GM18520 (cell line): ENCODE measurements around the gene NLRP6.
"Not testable (repeated sequence)": the region's sequence is repeated elsewhere in the genome, so short reads cannot be mapped to it uniquely, and the experiment has no call there.

Experiments
- ATAC-seq: cut with Tn5 transposase; IDR thresholded peaks from one replicate; pipeline ENCODE4 v1.9.1; 2021; ENCODE audit not compliant: unreplicated experiment

The NLRP6 gene

DNA sequence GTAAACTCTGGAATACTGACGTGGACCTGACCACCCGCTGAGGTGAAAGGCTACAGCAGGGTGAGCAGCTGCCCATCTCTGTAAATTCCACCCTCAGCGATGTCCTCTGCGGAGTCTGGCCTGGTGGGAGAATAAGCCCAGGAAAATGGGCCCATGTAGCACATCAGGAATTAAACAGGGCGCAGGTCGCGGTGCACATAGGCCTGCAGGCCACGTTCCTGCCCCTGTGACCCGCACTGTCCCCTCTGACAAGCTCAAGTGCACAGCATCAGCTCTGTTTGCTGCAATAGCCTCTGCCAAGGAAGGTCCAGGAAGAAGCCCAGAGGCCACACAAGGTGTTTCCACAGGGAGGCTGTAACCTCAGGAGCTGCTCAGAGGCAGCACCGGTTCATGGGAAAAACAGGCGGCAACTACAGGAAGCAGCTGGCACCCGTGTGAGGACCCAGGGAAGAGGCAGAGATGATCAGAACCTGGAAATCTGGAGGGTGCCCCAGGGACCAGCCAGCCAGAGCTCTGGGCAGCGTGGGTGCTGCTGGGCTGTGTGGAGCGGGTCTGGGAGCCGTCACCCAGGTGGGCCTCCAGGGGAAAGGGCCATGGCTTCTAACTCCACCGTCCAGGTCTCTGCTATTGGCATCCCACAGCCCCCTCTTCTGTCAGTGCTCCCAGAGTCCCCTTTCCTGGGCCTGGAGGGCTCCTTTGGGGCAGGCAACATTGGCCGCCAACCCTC is 28.6 kb downstream of the NLRP6 start:
- ATAC-seq = no peak

DNA sequence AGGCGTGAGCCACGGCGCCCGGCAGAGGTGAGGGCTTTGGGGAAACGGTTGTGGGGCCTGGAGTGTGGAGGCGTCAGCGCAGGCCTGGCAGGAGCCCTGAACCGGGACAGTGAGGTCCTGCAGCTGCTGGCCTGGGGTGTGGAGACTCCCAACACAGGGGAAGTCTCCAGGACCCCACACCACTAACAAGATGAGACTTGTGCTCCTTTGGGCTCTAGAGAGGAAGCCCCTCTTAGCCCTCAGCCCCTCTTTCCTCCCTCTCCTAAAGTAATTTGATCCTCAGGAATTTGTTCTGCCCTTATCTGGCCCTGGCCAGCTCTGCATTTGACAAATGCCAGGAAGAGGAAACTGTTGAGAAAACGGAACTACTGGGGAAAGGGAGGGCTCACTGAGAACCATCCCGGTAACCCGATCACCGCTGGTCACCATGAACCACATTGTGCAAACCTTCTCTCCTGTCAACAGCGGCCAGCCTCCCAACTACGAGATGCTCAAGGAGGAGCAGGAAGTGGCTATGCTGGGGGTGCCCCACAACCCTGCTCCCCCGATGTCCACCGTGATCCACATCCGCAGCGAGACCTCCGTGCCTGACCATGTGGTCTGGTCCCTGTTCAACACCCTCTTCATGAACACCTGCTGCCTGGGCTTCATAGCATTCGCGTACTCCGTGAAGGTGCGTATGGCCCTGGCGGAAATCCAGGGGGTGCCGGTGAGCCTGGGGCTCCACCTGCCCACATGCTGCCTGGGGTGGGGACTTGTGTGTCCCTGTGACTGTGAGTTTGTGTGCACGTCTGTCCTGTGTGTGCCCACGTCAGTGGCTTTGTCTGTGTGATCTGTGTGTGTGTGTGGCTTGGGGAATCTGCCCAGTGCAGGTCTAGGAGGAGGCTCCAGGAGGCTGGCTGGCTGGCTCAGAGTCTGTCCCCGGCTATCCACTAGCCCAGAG is 29.8 kb downstream of the NLRP6 start, which contains the start of gene IFITM2:
TSS of gene IFITM2 (plus strand) at position 51 of the 943 bp plus-strand sequence. CDS start at position 428, 377 bp downstream.
- ATAC-seq = not testable (repeated sequence)

DNA sequence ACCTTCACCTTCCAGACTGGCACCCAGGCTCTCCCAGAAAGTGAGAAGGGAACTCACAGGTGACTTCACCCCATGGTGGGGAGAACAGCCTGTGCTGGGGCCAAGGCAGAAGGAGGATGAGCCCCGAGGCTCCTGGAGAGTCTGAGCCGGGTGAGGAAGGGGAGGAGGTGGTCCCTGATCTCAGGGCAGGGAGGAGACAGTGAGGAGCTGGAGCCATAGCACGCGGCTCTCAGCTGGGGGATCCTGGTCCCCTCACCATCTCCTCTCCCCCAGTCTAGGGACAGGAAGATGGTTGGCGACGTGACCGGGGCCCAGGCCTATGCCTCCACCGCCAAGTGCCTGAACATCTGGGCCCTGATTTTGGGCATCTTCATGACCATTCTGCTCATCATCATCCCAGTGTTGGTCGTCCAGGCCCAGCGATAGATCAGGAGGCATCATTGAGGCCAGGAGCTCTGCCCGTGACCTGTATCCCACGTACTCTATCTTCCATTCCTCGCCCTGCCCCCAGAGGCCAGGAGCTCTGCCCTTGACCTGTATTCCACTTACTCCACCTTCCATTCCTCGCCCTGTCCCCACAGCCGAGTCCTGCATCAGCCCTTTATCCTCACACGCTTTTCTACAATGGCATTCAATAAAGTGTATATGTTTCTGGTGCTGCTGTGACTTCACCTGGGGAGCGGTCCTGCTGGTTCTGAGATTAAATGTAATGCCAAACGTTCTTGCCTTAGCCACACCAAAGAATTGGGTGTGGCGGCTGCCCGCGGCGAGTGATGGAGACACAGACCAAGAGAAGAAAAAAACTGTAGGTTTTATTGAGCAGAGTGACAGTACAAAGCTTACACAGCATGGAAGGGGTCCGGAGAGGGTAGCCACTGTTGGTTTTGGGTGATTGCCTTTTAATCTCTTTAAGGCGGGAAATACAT is 30.8 kb downstream of the NLRP6 start:
- ATAC-seq = not testable (repeated sequence)

DNA sequence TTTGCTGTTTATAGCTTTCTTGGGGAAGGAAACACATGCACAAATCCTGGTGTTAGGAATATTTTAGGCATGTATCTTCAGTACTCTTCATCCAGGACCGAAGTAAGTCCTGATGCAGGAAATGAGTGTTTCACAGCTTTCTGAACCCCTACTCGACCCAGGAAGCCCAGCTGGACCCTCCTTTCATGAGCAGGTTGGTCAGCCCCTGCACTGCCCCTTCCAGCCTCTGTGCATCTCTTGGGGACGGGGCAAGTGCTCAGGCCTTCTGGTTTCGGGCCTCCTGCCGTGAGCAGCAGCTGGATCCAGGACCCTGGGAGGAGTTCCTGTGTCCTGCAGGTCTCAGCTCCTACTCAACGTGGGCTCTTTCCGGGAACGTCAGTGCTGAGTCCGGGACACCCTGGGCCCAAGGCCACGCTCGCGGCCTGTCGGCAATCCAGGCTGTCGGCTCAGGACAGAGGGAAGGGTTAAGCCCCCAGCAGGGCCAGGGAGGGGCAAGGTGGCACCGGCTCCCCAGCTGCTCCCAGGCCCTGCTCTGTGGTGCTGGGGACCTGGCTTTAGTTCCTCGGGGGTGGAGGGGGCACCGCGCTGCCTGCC is 31.9 kb downstream of the NLRP6 start:
- not testable (repeated sequence) for ATAC-seq

DNA sequence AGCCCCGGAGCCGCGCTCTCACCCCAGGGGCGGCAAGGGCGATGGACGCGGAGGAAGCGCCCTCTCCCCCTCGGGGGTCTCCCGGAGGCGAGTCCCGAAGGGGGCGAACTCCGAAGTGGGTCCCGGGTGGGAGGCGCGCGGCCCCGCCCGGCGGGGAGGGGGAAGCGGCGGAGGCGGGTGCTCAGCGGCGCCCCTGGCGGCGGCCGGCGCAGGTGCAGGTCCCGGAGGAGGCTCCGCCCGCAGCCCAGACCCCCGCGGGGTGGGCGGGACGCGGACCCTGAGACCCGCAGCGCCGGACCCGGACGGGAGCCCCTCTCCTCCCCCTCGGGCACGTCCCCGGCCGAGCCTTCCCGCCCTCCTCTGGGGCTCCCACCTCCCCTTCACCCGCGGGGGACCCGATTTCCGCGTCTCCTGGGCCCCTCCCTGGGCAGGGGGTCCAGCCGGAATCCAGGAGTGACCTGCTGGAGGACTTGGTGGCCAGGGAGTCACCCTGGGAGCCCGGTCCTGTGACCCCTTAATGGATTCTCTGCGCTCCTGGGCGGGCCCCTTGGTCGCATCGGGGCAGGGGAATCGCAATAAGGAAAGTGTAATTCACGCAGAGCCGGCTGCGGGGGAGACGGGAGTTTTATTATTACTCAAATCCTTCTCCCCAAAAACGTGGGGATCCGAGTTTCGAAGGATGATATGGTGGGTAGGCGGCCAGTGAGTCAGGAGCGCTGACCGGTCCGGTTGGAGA is 33.0 kb downstream of the NLRP6 start:
- not testable (repeated sequence) for ATAC-seq

DNA sequence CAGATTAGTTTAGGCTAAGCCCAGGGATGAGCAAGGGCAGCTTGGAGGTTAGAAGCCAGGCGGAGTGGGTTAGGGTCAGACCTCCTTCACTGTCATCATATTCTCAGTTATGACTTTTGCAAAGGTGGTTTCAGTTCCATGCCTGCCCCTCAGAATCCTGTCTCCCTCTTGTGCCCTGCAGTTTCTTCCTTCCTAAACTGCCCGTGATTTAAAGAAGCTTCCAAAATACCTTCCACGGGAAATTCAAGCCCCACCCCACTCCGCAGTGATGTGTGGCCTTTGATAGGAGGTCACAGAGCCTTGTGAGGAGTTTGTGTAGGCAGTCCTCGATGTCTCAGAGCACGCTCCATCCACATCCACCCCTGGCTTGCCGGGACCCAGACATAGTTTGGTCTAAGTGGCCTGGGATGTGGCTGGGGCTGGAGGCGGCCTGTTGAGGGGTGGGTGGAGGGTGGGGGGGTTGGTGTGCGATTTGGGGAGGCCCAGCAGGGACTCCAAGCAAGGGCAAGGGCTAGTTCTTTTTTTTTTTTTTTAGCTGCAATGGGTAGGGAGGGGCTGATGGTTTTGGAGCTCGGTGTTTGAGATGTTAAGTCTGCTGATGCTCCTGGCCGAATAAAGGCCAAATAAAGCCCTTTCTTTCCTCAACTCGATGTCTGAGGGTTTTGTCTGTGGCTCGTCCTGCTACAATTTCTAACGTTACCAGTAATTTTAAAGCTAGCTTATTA is 34.0 kb downstream of the NLRP6 start:
- ATAC-seq = no peak

DNA sequence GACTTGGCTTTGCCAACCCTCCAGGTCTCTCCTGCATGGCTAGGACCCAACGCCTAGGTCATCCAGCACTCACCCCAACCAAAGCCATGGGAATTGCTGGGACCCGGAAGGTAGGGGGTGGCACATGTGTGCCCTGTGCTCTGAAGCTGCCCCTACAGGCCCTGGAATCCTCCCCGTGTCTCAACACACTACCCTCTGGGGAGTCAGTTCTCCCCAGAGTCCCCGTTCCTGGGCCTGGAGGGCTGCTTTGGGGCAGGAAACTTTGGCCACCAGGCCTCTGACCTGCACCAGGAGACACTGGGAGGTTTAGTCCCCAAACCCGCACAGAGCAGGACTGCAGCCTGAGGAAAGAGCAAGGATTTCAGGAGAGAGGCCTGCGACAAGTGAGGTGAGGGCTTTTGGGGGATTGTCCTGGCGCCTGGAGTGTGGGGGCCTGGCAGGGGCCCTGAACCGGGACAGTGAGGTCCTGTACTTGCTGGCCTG is 35.1 kb downstream of the NLRP6 start:
- ATAC-seq = no peak

DNA sequence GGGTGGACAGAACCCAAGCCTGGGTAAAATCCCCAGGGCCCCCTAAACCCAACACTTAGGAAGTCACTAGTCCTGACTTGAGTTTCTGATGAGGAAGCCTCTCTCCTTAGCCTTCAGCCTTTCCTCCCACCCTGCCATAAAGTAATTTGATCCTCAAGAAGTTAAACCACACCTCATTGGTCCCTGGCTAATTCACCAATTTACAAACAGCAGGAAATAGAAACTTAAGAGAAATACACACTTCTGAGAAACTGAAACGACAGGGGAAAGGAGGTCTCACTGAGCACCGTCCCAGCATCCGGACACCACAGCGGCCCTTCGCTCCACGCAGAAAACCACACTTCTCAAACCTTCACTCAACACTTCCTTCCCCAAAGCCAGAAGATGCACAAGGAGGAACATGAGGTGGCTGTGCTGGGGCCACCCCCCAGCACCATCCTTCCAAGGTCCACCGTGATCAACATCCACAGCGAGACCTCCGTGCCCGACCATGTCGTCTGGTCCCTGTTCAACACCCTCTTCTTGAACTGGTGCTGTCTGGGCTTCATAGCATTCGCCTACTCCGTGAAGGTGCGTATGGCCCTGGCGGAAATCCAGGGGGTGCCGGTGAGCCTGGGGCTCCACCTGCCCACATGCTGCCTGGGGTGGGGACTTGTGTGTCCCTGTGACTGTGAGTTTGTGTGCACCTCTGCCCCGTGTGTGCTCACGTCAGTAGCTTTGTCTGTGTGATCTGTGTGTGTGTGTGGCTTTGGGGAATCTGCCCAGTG is 35.8 kb downstream of the NLRP6 start, which contains the start of gene IFITM1:
TSS of gene IFITM1 (plus strand) at position 254 of the 767 bp plus-strand sequence. CDS start at position 385, 131 bp downstream.
- ATAC-seq = no peak

DNA sequence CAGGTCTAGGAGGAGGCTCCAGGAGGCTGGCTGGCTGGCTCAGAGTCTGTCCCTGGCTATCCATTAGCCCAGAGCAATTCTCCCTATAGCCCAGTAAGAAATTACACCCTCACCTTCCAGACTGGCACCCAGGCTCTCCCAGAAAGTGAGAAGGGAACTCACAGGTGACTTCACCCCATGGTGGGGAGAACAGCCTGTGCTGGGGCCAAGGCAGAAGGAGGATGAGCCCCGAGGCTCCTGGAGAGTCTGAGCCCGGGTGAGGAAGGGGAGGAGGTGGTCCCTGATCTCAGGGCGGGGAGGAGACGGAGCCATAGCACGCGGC is 36.3 kb downstream of the NLRP6 start:
- ATAC-seq = not testable (repeated sequence)

DNA sequence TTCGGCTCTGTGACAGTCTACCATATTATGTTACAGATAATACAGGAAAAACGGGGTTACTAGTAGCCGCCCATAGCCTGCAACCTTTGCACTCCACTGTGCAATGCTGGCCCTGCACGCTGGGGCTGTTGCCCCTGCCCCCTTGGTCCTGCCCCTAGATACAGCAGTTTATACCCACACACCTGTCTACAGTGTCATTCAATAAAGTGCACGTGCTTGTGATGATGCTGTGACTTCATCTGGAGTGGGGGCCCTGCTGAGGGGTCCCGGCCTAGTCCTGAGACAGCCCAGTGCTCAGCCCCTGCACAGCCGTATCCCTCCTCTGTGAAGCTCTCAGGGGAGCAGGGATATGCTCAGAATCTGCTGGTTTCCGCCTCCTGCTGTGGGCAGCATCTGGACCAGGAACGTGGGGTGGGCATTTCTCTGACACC is 36.9 kb downstream of the NLRP6 start:
- no peak for ATAC-seq

DNA sequence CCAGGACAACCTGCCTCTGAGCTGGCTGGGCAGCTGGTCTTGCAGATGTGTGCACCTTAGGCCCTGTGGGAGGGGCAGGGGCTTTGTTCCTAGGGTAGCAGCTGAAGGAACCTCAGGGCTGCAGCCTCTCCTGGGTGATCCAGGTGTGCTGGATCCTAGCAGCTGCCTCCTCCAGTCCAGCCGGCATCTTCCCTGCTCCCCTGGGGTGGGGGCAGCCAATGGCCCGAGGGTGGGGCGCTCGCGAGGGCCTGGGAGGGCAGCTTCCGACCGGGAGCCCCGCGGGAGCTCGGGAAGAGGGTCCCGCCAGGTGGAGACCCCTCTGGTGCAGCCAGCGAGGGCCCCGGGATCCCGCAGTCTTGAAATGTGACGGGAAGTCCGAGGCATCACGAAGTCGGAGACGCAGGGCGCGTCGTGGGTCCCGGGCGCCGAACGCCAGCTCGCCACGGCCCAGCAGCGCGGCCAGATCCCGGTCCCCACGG is 37.3 kb downstream of the NLRP6 start:
- no peak for ATAC-seq

DNA sequence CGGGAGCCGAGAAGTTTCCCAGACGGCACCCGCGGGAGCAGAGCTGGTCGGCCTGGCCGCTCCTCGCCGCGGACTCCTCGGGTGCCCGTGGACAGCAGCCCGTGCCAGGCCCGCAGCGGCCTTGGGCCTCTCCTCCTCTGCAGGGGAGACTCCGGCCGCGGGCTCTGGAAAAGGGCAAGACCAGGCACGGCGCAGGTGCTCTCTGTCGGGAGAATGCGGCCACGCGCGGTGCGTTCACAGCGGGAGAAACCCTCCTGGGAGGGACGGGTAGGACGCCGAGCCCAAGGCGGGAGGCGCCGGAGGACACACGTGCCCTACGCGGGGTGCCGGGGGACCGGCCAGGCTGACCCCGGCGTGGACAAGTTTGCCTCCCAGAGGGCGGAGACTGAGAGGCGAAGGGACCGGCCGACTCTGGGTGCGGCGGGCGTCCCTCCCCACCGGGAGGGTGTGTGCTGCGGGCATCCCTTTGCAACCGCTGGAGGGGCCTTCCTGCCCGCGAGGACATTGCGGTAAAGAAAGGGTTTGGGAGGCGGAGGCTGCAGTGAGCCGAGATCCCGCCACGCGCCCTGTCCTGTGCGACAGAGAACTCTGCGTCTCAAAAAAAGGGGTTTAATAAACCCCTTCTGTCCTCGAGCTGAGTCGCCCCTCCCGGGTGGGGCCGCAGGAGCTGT is 38.0 kb downstream of the NLRP6 start:
- no peak for ATAC-seq

DNA sequence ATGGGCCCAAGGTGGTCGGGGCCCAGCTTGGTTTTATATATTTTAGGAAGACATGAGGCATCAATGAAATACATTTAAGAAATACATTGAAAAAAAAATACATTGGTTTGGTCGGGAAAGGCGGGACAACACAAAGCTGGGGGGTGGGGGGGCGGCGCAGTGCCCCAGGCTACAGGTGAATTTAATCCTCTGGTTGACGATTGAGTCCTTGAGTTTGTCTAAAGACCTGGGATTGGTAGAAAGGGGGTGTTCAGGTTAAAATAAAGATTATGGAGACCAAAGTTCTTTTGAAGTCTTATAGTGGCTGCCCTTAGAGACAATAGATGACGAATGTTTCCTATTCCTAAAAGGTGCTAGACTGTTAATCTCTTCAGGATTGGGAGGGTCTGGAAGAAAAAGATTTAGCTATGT is 38.7 kb downstream of the NLRP6 start:
- ATAC-seq = no peak

DNA sequence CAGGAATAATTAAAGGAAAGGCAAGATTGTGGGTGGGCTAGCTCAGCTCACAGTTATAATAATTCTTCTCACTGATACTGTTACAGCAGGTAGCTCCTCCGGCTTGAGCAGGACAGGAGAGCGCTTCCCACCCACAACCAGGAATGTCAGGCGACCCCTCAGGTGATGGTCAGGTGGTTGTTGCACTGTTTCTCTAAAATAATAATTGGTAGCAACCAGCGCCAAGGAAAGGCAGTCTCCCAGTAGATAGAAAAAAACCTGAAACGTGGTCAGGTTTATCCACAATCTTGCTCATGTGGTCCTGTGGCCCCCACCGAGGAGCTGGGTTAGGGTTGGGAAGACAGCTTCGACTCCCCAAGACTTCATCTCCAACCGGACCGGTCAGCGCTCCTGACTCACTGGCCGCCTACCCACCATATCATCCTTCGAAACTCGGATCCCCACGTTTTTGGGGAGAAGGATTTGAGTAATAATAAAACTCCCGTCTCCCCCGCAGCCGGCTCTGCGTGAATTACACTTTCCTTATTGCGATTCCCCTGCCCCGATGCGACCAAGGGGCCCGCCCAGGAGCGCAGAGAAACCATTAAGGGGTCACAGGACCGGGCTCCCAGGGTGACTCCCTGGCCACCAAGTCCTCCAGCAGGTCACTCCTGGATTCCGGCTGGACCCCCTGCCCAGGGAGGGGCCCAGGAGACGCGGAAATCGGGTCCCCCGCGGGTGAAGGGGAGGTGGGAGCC is 39.6 kb downstream of the NLRP6 start:
- ATAC-seq = not testable (repeated sequence)

DNA sequence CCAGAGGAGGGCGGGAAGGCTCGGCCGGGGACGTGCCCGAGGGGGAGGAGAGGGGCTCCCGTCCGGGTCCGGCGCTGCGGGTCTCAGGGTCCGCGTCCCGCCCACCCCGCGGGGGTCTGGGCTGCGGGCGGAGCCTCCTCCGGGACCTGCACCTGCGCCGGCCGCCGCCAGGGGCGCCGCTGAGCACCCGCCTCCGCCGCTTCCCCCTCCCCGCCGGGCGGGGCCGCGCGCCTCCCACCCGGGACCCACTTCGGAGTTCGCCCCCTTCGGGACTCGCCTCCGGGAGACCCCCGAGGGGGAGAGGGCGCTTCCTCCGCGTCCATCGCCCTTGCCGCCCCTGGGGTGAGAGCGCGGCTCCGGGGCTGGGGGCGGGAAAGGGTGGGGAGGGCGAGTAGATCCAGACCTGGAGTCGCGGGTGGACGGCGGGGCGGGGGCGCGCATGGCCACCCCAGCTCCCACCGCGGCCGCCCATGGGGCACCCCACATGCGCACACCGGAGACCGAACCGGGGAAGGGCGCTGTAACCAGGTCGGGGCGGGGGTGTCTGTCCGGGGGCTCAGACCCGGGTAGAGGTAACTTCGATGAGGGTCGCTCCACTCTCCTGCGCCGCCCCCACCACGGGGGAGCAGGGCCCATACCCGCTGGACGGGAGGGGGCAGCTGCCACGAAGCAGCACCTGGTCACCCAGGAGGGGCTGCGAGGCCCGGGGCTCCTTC is 40.4 kb downstream of the NLRP6 start:
- ATAC-seq = peak; percentile 31
